SK-N-SH (cell line): Measurements from ENCODE around the gene KMT2E. TPM values are rescaled to one million over a fixed set of nuclear protein-coding genes. Genes with fewer than 3 reads are reported as not detected.
"Not testable (repeated sequence)": the region's sequence is repeated elsewhere in the genome, so short reads cannot be mapped to it uniquely, and the experiment has no call there.

Source experiments
- CTCF ChIA-PET: fragments of 300-600, 350-600 bp; formaldehyde crosslinking; extraction: SDS; loops from one replicate; lab custom pipeline; 2021; lab: Yijun Ruan, JAX
- POLR2A ChIA-PET: fragments of 350-600 bp; sonication (Branson Sonifier 250); formaldehyde crosslinking; extraction: SDS; loops from one replicate; lab custom pipeline; 2020; ENCODE audit warnings: antibody characterized with exemption, inconsistent platforms; lab: Yijun Ruan, JAX
- DNase-seq: peaks from one replicate; pipeline ENCODE4 v3.0.0; 2012
- H2AFZ ChIP-seq: fragments of 200-600 bp; sonication (generic); 2 replicates; pipeline ENCODE4 v1.8.1; 2016; ENCODE audit warnings: antibody characterized with exemption, mild to moderate bottlenecking, low read depth
- H3F3A ChIP-seq: fragments of 200-600 bp; sonication (generic); replicated peaks from 2 replicates; pipeline ENCODE3; 2016; ENCODE audit warnings: antibody characterized with exemption, mild to moderate bottlenecking; ENCODE audit not compliant: insufficient read depth
- H3K27ac ChIP-seq, 2 experiments: fragments of 200-500 bp in 1 of 2; fragments of 200-600 bp in 1 of 2; sonication (Bioruptor generic) in 1 of 2; sonication (generic), shearing (Covaris generic) in 1 of 2; 2 replicates each; pipeline versions ENCODE4 v1.5.1 to v1.6.1; 2014 to 2016; ENCODE audit warnings: low read depth in 2 of 2, inconsistent platforms in 1 of 2, low read length in 1 of 2, mild to moderate bottlenecking in 1 of 2, mixed read lengths in 1 of 2
- H3K27me3 ChIP-seq: fragments of 200-600 bp; sonication (generic), shearing (Covaris generic); 2 replicates; pipeline ENCODE4 v1.6.1; 2016; ENCODE audit warnings: mixed run types; ENCODE audit not compliant: insufficient read depth
- H3K36me3 ChIP-seq, 2 experiments: fragments of 200-500 bp in 1 of 2; fragments of 200-600 bp in 1 of 2; sonication (Bioruptor generic) in 1 of 2; sonication (generic) in 1 of 2; replicated peaks in 1 of 2; 2 replicates each; pipeline versions ENCODE3 to v1.5.1; 2014 to 2016; ENCODE audit warnings: low read length in 1 of 2, mild to moderate bottlenecking in 1 of 2; ENCODE audit not compliant: insufficient read depth in 2 of 2, control insufficient read depth in 1 of 2
- H3K4me1 ChIP-seq, 2 experiments: fragments of 200-500 bp in 1 of 2; fragments of 200-600 bp in 1 of 2; sonication (Bioruptor generic) in 1 of 2; sonication (generic), shearing (Covaris generic) in 1 of 2; 2 replicates each; pipeline versions ENCODE4 v1.5.1 to v1.6.1; 2014 to 2016; ENCODE audit warnings: low read depth in 1 of 2, low read length in 1 of 2, mixed run types in 1 of 2; ENCODE audit not compliant: insufficient read depth in 2 of 2, control insufficient read depth in 1 of 2
- H3K4me2 ChIP-seq: fragments of 200-600 bp; sonication (generic), shearing (Covaris generic); 2 replicates; pipeline ENCODE4 v1.6.1; 2017; ENCODE audit warnings: mixed run types
- H3K4me3 ChIP-seq, 2 experiments: fragments of 200-500 bp in 1 of 2; fragments of 200-600 bp in 1 of 2; sonication (Bioruptor generic) in 1 of 2; sonication (generic), shearing (Covaris generic) in 1 of 2; 2 replicates each; pipeline versions ENCODE4 v1.5.1 to v1.8.1; 2014 to 2016; ENCODE audit warnings: low read depth in 2 of 2, inconsistent platforms in 1 of 2, low read length in 1 of 2, mild to moderate bottlenecking in 1 of 2, mixed read lengths in 1 of 2, moderate library complexity in 1 of 2
- H3K79me2 ChIP-seq: fragments of 200-600 bp; sonication (generic); 2 replicates; pipeline ENCODE4 v1.8.1; 2017; ENCODE audit warnings: mild to moderate bottlenecking; ENCODE audit not compliant: insufficient read depth
- H3K9ac ChIP-seq: fragments of 200-600 bp; sonication (generic); 2 replicates; pipeline ENCODE4 v1.6.1; 2017; ENCODE audit warnings: mixed run types
- H3K9me2 ChIP-seq: fragments of 200-600 bp; sonication (generic); 2 replicates; pipeline ENCODE4 v1.6.1; 2017; ENCODE audit warnings: mixed run types
- H3K9me3 ChIP-seq: fragments of 200-600 bp; sonication (generic); 2 replicates; pipeline ENCODE4 v1.6.1; 2017; ENCODE audit warnings: mixed run types, mild to moderate bottlenecking, moderate library complexity
- H4K20me1 ChIP-seq: fragments of 200-600 bp; sonication (generic); 2 replicates; pipeline ENCODE4 v1.6.1; 2017; ENCODE audit warnings: mild to moderate bottlenecking, mixed run types; ENCODE audit not compliant: insufficient read depth
- ELF1 ChIP-seq: IDR thresholded peaks from 2 replicates; pipeline ENCODE4 v1.4.0; 2012
- EZH2phosphoT487 ChIP-seq: fragments of 200-600 bp; sonication (generic); IDR thresholded peaks from 2 replicates; pipeline ENCODE4 v1.6.1; 2017; ENCODE audit warnings: low read depth, mixed run types, mild to moderate bottlenecking, antibody characterized with exemption, moderate library complexity, borderline replicate concordance
- FOSL2 ChIP-seq: IDR thresholded peaks from 2 replicates; pipeline ENCODE4 v1.4.0; 2012; ENCODE audit warnings: low read depth, mild to moderate bottlenecking, moderate library complexity, borderline replicate concordance
- FOXJ3 ChIP-seq: sonication (generic); formaldehyde crosslinking; IDR thresholded peaks from 2 replicates; pipeline ENCODE4 v1.5.1; 2020; ENCODE audit warnings: mild to moderate bottlenecking, missing genetic modification reagents
- FOXM1 ChIP-seq: IDR thresholded peaks from 2 replicates; pipeline ENCODE4 v1.4.0; 2012; ENCODE audit warnings: low read depth, mild to moderate bottlenecking
- GATA2 ChIP-seq: sonication (generic); formaldehyde crosslinking; IDR thresholded peaks from 2 replicates; pipeline ENCODE4 v1.5.0; 2020; ENCODE audit warnings: mild to moderate bottlenecking, missing genetic modification reagents
- JUND ChIP-seq: IDR thresholded peaks from 2 replicates; pipeline ENCODE4 v1.4.0; 2012
- MAX ChIP-seq: IDR thresholded peaks from 2 replicates; pipeline ENCODE4 v1.4.0; 2012; ENCODE audit warnings: low read depth
- NRF1 ChIP-seq: IDR thresholded peaks from 2 replicates; pipeline ENCODE4 v1.6.1; 2012; ENCODE audit warnings: low read depth, mild to moderate bottlenecking, low read length
- RAD21 ChIP-seq: IDR thresholded peaks from 2 replicates; pipeline ENCODE4 v1.6.1; 2012; ENCODE audit warnings: mild to moderate bottlenecking, low read length
- RXRA ChIP-seq: IDR thresholded peaks from 2 replicates; pipeline ENCODE4 v1.4.0; 2012; ENCODE audit warnings: low read depth, mild to moderate bottlenecking, borderline replicate concordance
- SMC3 ChIP-seq: IDR thresholded peaks from 2 replicates; pipeline ENCODE4 v1.6.1; 2012; ENCODE audit warnings: low read depth, low read length, improper control_type of control experiment
- TCF12 ChIP-seq: IDR thresholded peaks from 2 replicates; pipeline ENCODE4 v1.4.0; 2012
- YY1 ChIP-seq: IDR thresholded peaks from 2 replicates; pipeline ENCODE4 v1.4.0; 2012; ENCODE audit warnings: low read depth, mild to moderate bottlenecking
- ZBTB33 ChIP-seq: IDR thresholded peaks from 2 replicates; pipeline ENCODE4 v1.4.0; 2012; ENCODE audit warnings: low read depth, borderline replicate concordance
- WGBS: methylation state at CpG from one replicate; pipeline ENCODE4 v1.1.6; 2017; ENCODE audit warnings: low lambda C conversion rate; 5-methylcytosine and 5-hydroxymethylcytosine counted together
- polyA plus RNA-seq, 3 experiments: library from polyadenylated mRNA; depleted of rRNA; stranded (reverse); fragments of >200 nt; gene quantifications; 2 replicates each; pipeline ENCODE4 v1.2.3, GENCODE V29; 2012

KMT2E gene
- polyA plus RNA-seq, 1 of the 3 experiments (the other 2 are of a cell fraction) = 6.4 TPM

GRCh38 chr7:104975553-104975952, 38.5 kb upstream of the KMT2E start:
- 86% methylated on average over 6 of the region's 6 CpGs for WGBS
- H3K27ac ChIP-seq, H3K9me2 ChIP-seq, CTCF ChIA-PET, DNase-seq, H3K9me3 ChIP-seq, H2AFZ ChIP-seq, H3K4me2 ChIP-seq, H3K27me3 ChIP-seq, H3K4me3 ChIP-seq, H3K9ac ChIP-seq, POLR2A ChIA-PET: not testable (repeated sequence)
- H3K79me2 ChIP-seq = peaks cover 14% of the 10 kb centered on the region
- peaks cover 3 to 12% of the 10 kb centered on the region in 2 experiments for H3K36me3 ChIP-seq
- H3F3A ChIP-seq = peaks cover 45% of the 10 kb centered on the region
- H3K4me1 ChIP-seq = peaks cover 25 to 65% of the 10 kb centered on the region in 2 experiments
- peaks cover 16% of the 10 kb centered on the region for H4K20me1 ChIP-seq

DNA sequence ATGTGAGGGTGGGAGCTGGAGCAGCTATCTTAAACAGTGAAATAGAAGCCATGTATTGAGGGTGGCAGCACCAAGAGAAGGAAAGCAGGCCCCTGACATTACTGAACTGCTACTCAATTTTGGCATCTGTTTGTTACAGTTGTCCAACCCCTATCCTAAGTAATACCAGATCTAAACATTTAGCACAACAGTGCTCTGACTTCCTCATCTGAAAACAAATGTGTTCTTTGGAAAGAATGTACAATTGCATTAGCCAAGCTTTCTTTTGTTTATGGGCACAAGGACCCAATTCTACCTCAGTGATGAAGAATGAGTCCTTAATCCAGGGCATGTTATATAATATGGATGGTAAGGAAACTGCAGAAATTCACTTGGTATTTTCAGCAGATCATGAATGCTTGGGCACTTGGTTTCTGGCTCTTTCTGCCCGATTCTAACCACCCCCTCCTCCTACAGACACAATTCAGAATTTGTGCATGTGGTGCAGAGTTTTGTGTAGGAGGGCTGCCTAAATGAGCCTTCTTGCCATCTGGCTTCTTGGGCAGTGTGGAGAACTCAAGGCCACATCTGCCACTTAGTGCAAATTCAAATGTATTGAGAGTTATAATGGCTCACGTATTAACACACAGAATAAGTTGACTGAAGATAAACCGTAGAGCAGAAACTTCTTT, 36.9 kb upstream of the KMT2E start:
- Histone ChIP-seq H3K27ac (peak overlapping the region in 1 of 2 experiments; percentile 48; a peak in 2 of 4 replicates), H3F3A (peaks cover 37% of the 10 kb centered on the region), H3K79me2 (peaks cover 28% of the 10 kb centered on the region), H3K9ac (no peak overlapping the region), H3K4me1 (peaks cover 33 to 62% of the 10 kb centered on the region in 2 experiments), H3K27me3 (no peaks in the 10 kb centered on the region), H3K4me3 (no peak overlapping the region), H3K9me3 (no peaks in the 10 kb centered on the region), H3K36me3 (peaks cover 3 to 22% of the 10 kb centered on the region in 2 experiments), H2AFZ (no peak overlapping the region), H4K20me1 (peaks cover 21% of the 10 kb centered on the region), H3K9me2 (no peaks in the 10 kb centered on the region), H3K4me2 (no peak overlapping the region)
- WGBS = 80% methylated on average over 3 of the region's 3 CpGs
- ChIA-PET CTCF (interaction anchor here (0.9 to 1.4 kb wide), 6 partner anchors 37 to 422 kb away, joined by 3 to 4 read pairs (median 3); no protein-coding TSS in a partner anchor), POLR2A (no interaction called here)
- DNase-seq = no peak
- TF ChIP-seq ZBTB33 = no peak

DNA sequence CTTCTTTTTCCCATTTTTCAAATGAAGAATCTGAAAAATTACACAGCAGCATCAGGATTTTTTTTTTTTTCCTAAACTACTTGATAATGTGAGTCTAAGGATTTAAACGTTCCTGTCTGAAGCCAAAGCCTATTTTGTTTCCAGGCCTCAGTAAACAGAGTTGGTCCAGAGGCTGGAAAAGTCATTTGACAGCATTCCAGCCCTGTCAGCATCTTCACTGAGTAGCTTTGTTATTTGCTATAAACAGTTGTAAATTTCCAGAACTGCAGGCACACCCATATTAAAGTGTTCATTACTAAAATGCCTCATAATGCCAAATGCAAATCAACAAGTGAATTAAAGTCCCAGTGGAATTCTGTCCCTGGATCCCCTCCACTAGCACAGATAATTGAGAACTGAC, 35.5 kb upstream of the KMT2E start:
- H3K4me3 ChIP-seq = no peak overlapping the region
- H3K27me3 ChIP-seq = no peaks in the 10 kb centered on the region
- H3K4me2 ChIP-seq = no peak overlapping the region
- POLR2A ChIA-PET = no interaction called here
- 84% methylated on average over 1 of the region's 1 CpG for WGBS
- no peak overlapping the region for H3K27ac ChIP-seq
- H3F3A ChIP-seq = peaks cover 39% of the 10 kb centered on the region
- no peak overlapping the region for H2AFZ ChIP-seq
- peaks cover 21% of the 10 kb centered on the region for H4K20me1 ChIP-seq
- no peaks in the 10 kb centered on the region for H3K9me3 ChIP-seq
- H3K4me1 ChIP-seq = peaks cover 45 to 65% of the 10 kb centered on the region in 2 experiments
- no peak for TF ChIP-seq SMC3
- TF ChIP-seq NRF1 = no peak
- no peak for TF ChIP-seq FOXJ3 (CRISPR knock-in tag)
- TF ChIP-seq TCF12 = no peak
- TF ChIP-seq RXRA = no peak
- TF ChIP-seq RAD21 = no peak
- TF ChIP-seq EZH2phosphoT487 = no peak
- TF ChIP-seq ELF1 = no peak
- TF ChIP-seq MAX = no peak
- no peak for TF ChIP-seq YY1
- TF ChIP-seq FOXM1 = no peak
- no peak for TF ChIP-seq FOSL2
- TF ChIP-seq GATA2 (CRISPR knock-in tag) = no peak
- no peak for TF ChIP-seq JUND
- H3K9ac ChIP-seq = no peak overlapping the region
- CTCF ChIA-PET = interaction anchor here (0.6 to 3.9 kb wide), 9 partner anchors 8 to 611 kb away, joined by 3 to 21 read pairs (median 3); no protein-coding TSS in a partner anchor
- peaks cover 3 to 24% of the 10 kb centered on the region in 2 experiments for H3K36me3 ChIP-seq
- no peaks in the 10 kb centered on the region for H3K9me2 ChIP-seq
- peaks cover 42% of the 10 kb centered on the region for H3K79me2 ChIP-seq
- no peak for DNase-seq
